T-helper 2 cell (primary cell): Measurements from ENCODE around the gene NDST1.

ENCODE experiments used
- DNase-seq, 5 experiments: peaks; one replicate each; pipeline versions ENCODE4 v3.0.0 to v3.0.0-alpha.2; 2012 to 2022

Gene NDST1

GRCh38 chr5:150589862-150590601, 82.1 kb downstream of the NDST1 start:
- no peak for DNase-seq

- DNase-seq: no peak
Observed at GRCh38 chr5:150590979-150591695, 83.2 kb downstream of the NDST1 start.

GRCh38 chr5:150593593-150593992, 85.7 kb downstream of the NDST1 start:
- DNase-seq: no peak

- DNase-seq: no peak
Observed at GRCh38 chr5:150593996-150594395, 86.1 kb downstream of the NDST1 start.

- DNase-seq: no peak
Observed at GRCh38 chr5:150595466-150596031, 87.6 kb downstream of the NDST1 start.

GRCh38 chr5:150596313-150596712, 88.4 kb downstream of the NDST1 start:
- no peak for DNase-seq

GRCh38 chr5:150596826-150597225, 88.9 kb downstream of the NDST1 start:
- DNase-seq: no peak

GRCh38 chr5:150598006-150598405, 90.1 kb downstream of the NDST1 start:
- DNase-seq: no peak

GRCh38 chr5:150598821-150599273, 90.9 kb downstream of the NDST1 start:
- DNase-seq: no peak

GRCh38 chr5:150599281-150599680, 91.3 kb downstream of the NDST1 start:
- DNase-seq: no peak

GRCh38 chr5:150599917-150600511, 92.1 kb downstream of the NDST1 start:
- no peak for DNase-seq

GRCh38 chr5:150600616-150601490, 92.9 kb downstream of the NDST1 start:
- no peak for DNase-seq

GRCh38 chr5:150601491-150602345, 93.8 kb downstream of the NDST1 start:
- no peak for DNase-seq

GRCh38 chr5:150603052-150603451, 95.1 kb downstream of the NDST1 start:
- DNase-seq: no peak

GRCh38 chr5:150603491-150603890, 95.6 kb downstream of the NDST1 start:
- no peak for DNase-seq

GRCh38 chr5:150604010-150604409, 96.1 kb downstream of the NDST1 start:
- no peak for DNase-seq

- no peak for DNase-seq
Observed at GRCh38 chr5:150604894-150605440, 97.0 kb downstream of the NDST1 start.

GRCh38 chr5:150605546-150605945, 97.6 kb downstream of the NDST1 start:
- no peak for DNase-seq

- DNase-seq: no peak
Observed at GRCh38 chr5:150606476-150606875, 98.5 kb downstream of the NDST1 start.

GRCh38 chr5:150607105-150607504, 99.2 kb downstream of the NDST1 start:
- DNase-seq: no peak
